GM21619 (cell line): Measurements from ENCODE around the gene XRCC5.
"Not testable (repeated sequence)": the region's sequence is repeated elsewhere in the genome, so short reads cannot be mapped to it uniquely, and the experiment has no call there.

Experiments used
- ATAC-seq: cut with Tn5 transposase; IDR thresholded peaks from one replicate; pipeline ENCODE4 v1.9.1; 2021; ENCODE audit not compliant: unreplicated experiment

The XRCC5 gene

GRCh38 chr2:216108967-216109921 lies at the start of gene XRCC5:
TSS of gene XRCC5 (plus strand) at chr2:216109348. CDS start at chr2:216109437, 89 bp downstream.
- ATAC-seq: peak; percentile 47

- ATAC-seq: no peak
Observed at GRCh38 chr2:216064014-216064630, 45.0 kb upstream of the XRCC5 start.

DNA sequence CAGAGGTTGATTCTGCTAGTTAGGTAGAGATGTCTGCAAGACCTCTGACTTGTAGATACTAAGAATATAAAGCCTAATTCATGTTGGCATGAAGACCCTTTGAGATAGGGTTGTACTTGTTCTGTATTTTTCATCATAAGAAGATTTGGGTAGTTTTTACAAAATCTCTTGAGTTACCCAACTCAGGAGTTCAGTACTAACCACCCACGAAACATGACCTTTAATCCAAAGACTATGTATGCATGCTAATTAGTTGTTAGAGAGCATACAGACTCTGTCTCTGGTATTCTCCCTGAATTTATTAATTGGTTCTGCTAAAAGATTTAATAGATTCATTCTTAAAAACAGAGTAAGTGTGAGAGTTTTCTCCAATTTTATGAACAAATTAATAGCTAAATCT lies 44.5 kb upstream of the XRCC5 start:
- no peak for ATAC-seq

DNA sequence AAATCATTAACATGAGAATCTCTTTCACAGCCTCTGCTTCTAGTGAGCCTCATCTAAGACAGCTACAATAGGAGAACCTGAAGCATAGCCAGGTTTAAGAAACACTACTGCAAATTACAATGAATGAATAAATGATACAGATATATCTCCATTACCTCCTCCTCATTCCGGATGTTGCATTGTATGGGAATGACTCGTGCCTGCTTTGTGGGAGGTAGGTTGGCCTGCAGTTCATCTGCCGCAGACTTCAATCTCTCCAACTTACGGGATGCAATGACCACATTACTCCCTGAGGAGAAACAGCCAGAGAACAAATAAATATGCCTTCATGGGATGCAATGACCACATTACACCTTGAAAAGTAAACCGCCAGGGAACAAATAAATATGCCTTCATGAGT lies 42.9 kb upstream of the XRCC5 start:
- ATAC-seq: no peak

GRCh38 chr2:216069028-216069427 lies 40.1 kb upstream of the XRCC5 start:
- ATAC-seq: no peak

DNA sequence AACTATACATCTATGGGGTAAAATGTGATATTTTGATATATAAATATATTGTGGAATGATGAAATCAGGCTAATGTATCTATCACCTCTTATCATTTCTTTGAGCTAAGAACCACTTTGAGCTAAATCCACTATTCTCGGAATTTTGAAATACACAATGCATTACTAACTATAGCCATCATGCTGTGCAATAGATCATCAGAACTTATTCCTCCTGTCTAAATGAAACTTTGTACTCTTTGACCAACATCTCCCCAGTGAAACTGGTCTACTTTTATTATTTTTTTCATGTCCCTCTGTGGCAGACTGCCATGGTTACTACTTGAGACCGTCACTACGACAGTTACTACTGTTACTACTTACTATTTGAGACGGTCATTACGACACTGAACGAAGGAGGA lies 39.0 kb upstream of the XRCC5 start:
- ATAC-seq: no peak

- ATAC-seq: no peak
Observed at GRCh38 chr2:216071111-216071851, 37.9 kb upstream of the XRCC5 start.

- no peak for ATAC-seq
Observed at GRCh38 chr2:216072473-216072872, 36.7 kb upstream of the XRCC5 start.

- no peak for ATAC-seq
Observed at GRCh38 chr2:216073773-216074172, 35.4 kb upstream of the XRCC5 start.

GRCh38 chr2:216074380-216074779 lies 34.8 kb upstream of the XRCC5 start:
- ATAC-seq: no peak

DNA sequence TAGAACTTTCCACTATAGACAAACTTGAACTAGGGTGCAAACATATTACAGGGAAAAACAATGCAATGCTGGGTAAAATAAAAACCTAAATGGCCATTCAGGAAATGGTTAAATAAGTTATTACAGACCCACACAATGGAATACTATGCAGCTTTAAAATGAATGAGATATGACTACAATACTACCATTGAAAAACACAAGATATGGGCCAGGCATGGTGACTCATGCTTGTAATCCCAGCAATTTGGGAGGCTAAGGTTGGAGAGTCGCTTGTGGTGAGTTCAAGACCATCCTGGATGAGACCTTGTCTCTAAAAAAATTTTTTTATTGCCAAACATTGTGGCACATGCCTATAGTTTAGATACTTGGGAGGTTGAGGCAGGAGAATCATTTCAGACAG lies 34.4 kb upstream of the XRCC5 start:
- ATAC-seq: no peak

DNA sequence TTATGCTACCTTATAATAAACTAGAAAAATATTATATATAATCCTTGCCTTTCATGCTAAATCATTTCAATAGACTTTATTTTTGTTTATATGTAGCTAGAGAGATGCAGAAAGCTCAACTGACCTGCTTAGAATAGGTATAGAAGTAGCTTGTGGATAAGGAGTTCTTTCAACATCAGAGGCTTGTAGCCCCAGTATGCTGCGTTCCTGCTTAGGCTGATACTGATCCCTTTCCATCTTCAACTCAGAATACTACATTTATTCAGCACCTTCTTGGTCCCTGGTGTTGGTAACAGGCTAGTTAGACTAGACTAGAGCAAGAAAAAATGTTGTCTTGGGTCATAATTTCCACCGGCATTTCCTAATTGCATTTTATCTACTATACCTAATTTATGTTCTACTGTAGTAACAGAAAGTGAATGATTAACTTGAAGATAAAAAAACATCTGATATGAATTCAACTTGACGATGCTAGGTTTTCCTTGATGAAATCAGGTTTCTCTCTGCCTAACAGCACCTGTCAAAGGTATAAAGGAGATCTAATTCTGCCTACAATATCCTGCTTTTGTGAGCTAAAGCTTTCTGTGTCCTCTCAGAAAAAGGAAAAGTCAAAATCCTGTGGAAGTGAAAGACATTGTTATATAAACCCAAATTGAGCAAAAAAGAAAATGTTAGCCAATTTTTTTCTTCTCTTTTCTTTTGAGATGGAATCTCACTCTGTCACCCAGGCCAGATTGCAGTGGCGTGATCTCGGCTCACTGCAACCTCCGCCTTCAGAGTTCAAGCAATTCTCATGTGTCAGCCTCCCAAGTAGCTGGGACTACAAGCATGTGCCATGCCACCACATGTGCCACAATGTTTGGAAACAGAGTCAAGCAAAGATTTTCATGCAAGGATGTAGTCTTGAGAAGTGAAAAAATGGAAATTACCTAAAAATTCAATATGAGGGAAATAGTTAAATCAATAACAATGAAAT lies 33.4 kb upstream of the XRCC5 start:
- no peak for ATAC-seq

- no peak for ATAC-seq
Observed at GRCh38 chr2:216078776-216079175, 30.4 kb upstream of the XRCC5 start.

DNA sequence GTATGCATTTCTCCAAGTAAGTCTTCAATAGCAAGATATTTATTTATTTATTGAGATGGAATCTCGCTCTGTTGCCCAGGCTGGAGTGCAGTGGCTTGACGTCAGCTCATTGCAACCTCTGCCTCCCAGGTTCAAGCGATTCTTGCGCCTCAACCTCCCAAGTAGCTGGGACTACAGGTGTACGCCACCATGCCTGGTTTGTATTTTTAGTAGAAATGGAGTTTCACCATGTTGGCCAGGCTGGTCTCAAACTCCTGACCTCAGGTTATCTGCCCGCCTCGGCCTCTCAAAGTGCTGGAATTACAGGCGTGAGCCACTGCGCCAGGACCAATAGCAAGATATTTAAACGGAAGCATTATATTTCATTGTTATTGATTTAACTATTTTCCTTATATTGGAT lies 29.1 kb upstream of the XRCC5 start:
- ATAC-seq: not testable (repeated sequence)

DNA sequence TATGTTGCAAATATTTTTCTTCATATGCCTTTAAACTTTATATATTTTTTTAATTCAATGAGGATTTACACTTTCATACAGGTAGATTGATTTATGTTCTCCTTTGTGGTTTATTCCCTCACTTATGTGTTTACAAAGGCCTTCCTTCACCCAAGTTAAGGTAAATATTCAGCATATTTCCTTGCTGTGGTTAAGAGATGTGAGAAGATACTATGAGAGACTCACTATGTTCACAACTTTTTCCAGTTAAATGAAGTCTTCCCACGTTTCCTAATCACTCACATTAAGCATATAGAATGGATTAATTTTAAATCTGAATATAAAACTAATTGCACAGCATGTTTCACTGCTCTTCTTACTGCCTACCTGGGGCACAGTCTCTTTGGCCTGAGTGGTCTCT lies 28.1 kb upstream of the XRCC5 start:
- no peak for ATAC-seq

GRCh38 chr2:216081487-216082116 lies 27.5 kb upstream of the XRCC5 start, which contains the start of the genes PECR and TMEM169:
TSS of gene PECR (minus strand) at chr2:216081809. CDS start at chr2:216081741, 68 bp downstream.
TSS of gene TMEM169 (plus strand) at chr2:216081919. CDS start at chr2:216095964, 14,045 bp downstream.
- peak; percentile 92 for ATAC-seq

- ATAC-seq: peak; percentile 16
Observed at GRCh38 chr2:216082117-216082711, 26.9 kb upstream of the XRCC5 start.

DNA sequence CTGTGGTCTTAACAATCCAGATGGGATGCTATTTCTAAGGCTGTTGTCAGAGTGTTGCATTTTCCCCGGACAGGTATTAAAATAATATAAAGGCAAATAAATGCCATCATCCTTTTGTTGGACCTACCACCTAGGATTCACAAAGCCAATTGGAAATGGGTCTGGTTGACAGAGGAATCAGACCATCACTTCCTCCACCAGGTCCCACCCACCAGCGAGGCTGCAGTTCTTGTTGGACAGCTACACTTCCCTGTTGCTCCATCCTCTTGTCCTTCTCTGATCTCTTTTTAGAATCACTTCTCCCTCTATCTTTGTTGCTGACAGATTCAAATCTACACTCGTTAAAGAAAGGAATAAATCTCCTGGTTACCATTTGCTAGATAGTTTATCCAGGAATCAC lies 26.3 kb upstream of the XRCC5 start:
- ATAC-seq: no peak
